ENCODE results near the gene NF2. TPM values are rescaled to one million over a fixed set of nuclear protein-coding genes. Genes with fewer than 3 reads are reported as not detected.

NF2 gene
- total and polyA plus RNA-seq, 2 of the 8 experiments (the other 6 are each of a cell fraction or from before 2014, with no cell fraction given): 17.6 to 53.6 TPM

GRCh38 chr22:29631725-29632124 is 28.3 kb downstream of the NF2 start (continued):
- TF ChIP-seq CEBPB (IDR thresholded peaks at IDR 0.05; ENCODE audit: low read depth, low read length) (no peak), KDM5A (IDR thresholded peaks at IDR 0.05; ENCODE audit: low read length) (no peak), ASH2L (IDR thresholded peaks at IDR 0.05; ENCODE audit: low read length) (no peak), CBX5 (IDR thresholded peaks at IDR 0.05; ENCODE audit: low read depth, low read length) (no peak)
